HG03097 (cell line): ENCODE measurements around the gene ZNF580.

Experiments used
- ATAC-seq: cut with Tn5 transposase; IDR thresholded peaks from one replicate; pipeline ENCODE4 v1.9.1; 2021; ENCODE audit not compliant: unreplicated experiment, low FRiP score

The ZNF580 gene

GRCh38 chr19:55640577-55641425 is at the start of gene ZNF580:
ZNF580 (plus strand) TSS chr19:55641002; CDS start chr19:55642509, 1,507 bp downstream.
- no peak for ATAC-seq

GRCh38 chr19:55591555-55591954 is 49.2 kb upstream of the ZNF580 start:
- no peak for ATAC-seq

DNA sequence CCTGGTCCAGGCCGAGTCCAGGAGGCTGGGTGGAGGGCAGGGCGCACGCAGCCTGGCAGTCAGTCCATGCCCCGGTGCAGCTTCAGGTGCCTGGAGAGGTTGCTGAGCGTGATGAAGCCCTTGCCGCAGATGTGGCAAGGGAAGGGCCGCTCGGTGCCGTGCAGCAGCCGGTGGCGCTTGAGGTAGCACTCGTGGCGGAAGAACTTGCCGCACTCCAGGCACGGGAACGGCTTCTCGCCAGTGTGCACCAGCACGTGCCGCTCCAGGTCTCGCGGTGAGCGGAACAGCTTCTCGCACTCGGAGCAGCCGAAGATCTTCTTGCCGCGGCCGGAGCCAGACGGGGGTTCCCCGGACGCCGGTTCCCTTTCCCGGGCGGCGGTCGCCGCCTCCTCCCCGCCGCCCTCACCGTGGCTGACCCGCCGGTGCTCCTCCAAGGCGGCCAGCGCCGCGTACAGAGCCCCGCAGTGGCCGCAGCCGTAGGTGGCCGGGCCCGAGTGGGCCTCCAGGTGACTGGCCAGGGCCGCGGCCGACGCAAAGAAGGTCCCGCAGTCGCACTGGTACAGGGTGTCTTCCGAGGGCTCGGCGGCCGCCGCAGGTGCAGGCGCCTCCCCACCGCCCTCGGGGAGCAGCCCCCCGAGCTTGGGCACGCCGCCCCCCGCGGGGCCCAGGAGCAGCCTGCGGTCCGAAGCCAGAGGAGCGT is 48.3 kb upstream of the ZNF580 start:
- no peak for ATAC-seq

DNA sequence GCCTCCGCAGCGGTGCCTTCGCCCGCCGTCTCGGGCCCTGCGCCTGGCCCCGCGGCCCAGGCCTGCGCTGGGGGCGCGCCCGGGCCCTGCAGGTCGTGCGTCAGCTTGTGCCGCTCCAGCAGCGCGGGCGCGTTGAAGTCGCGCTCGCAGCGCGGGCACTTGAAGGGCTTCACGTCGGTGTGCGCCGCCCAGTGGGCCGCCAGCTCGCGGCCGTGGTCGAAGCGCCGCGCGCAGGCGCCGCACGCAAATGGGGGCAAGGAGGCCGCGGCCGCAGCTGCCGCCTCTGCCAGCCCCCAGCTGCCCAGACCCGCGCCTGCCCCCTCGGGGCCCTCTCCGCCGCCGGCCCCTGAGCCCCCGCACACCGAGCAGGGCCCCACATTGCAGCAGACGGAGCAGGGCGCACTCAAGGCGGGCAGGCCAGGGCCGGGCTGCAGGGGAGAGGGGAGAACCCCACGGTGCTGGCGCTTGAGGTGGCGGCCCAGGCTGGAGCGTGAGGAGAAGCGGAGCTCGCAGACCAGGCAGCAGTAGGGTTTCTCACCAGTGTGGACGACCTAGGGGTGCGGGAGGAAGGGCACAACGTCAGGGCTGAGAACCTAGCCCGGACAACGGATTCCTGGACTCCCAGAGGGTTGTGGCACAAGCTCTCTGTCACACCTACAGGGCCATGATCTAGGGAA is 47.6 kb upstream of the ZNF580 start:
- ATAC-seq: no peak

DNA sequence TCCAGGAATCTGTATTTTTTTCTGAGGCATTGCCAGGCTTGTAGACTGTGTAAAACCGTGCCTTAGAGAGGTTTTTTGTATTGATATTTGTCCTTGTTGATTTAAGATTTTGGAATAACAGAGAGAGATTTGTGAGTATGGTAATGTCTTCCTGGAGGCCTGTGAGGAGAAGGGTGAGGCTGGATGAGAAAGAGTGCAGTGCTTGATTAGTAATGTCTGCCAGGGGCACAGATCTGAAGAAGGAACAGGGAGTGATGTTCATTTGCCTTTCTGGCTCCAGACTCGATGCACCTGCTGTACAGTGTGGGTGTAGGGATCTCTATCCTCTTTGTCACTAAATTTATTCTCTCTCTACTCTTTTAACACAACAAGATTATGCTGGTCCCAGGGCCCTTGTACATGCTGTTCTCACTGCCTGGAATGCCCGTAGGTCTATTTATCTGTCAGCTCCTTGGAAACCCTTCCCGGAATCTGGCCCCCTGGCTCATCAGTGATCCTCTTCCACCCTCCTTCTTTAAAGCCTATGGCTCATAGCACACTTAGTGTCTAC is 45.7 kb upstream of the ZNF580 start:
- ATAC-seq: no peak

DNA sequence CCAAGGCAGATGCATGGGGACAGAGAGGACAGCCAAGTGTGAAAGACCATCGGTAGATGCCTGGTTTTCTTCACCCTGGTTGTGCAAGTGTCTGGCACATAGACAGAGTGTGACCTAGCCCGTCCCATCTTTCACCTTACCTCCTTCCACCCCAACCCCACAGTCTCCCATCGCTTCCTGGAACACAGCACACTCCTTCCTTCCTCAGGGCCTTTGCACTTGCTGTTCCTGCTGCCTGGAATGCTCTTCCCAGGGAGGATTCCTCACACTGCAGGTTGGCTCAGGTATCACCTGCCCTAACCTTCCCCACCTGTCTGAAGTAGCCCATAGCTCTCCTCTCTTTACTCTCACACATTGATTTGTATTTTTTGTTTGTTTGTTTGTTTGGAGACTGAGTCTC is 44.5 kb upstream of the ZNF580 start:
- no peak for ATAC-seq

- no peak for ATAC-seq
Measured at GRCh38 chr19:55597501-55597921, 43.3 kb upstream of the ZNF580 start.

GRCh38 chr19:55598034-55598433 is 42.8 kb upstream of the ZNF580 start:
- ATAC-seq: no peak

DNA sequence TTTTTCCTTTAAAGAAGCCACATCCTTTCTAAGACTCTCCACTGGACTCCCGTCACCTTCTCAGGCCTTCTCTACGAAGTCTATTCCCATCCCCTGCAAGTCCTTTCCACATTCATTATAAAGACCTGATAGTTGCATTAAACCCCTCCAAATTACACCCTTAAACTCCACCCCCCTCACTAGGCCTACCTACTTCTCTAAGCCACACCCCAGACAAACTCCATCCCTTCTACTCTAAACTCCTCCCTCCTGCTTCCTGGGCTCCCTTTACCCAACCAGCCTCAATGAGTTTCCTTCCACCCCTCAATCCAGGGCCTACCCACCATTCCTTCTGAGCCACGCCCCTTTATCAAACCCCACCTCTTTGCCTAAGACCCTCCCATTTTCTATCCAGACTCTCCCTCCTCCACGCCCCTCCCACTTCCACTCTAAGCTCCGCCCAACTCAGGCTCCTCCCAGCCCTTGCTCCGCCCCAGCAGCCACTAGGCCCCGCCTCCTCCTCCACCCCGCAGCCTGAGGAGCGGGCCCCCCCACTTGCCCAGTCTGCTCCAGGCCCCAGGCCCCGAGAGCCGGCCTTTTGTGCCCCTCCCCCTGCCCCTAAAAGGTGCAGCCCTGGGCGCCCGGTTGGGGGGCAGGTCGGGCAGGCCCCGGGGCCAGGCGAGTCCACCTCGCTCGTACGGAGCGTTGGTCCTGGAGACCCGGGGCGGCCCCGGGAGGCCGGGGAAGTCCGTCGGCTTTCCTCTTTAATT is 41.9 kb upstream of the ZNF580 start:
- ATAC-seq: peak; percentile 45

DNA sequence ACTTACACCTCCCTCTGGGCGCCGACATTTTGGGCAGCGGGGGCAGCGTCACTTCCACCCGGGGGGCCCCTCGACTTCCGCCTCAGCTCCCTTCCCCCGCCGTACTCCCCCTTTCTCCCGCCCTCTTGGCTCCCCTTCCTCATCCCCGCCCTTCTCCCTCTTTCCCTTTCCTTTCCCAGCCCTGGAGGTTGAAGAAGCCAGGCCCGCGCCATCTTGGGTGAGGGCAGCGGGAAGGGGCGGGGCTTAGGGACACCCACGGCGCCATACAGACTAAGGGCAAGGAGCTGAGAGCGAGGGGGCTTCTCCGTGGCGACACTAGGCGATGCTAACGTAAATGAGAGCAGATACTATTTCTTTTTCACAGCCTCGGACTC is 41.3 kb upstream of the ZNF580 start, which contains the start of gene FIZ1:
TSS of gene FIZ1 (minus strand) at position 50 of the 374 bp plus-strand sequence. CDS start 1,652 bp downstream, outside the sequence.
- peak; percentile 48 for ATAC-seq

DNA sequence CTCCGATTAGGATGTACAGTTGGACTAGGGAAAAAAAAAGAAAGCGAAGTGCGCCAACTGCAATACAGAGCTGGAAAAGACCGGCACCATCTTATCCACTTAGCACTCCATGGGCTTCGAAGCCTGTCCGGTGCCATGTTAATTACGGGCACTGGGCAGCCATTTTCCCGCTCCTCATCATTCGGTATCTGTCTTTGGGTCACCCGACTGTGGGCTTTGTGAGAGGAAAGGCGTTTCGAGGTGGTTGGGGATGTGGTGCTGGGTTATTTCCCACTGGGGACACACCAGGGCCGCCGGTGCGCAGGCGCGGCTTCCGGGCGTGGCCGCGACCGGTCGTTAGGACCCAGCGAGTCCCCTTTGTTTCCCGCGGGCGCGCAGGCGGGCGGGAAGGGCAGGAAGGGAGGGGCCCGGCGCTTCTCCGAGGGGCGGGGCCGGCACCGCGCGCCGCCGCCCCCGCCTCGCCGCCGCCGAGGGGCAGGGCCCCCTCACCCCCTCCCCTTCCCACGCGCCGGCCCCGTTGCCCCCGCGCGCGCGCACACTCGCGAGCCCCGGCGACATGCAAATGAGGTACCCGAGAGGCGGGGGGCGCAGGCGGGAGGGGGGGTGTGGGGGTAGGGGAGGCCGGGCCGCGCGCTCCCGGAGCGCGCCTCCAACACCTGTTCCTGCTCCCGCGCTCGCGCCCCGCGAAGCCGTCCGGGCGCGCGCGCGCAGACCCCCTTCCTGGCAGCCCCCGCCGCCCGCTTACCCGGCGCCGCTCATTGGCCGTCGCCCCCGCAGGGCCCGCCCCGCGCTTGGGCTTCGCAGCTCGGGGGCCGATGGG is 40.8 kb upstream of the ZNF580 start, which contains the start of gene ZNF524:
TSS of gene ZNF524 (plus strand) at position 447 of the 820 bp plus-strand sequence. CDS start 1,825 bp downstream, outside the sequence.
- peak; percentile 41 for ATAC-seq

DNA sequence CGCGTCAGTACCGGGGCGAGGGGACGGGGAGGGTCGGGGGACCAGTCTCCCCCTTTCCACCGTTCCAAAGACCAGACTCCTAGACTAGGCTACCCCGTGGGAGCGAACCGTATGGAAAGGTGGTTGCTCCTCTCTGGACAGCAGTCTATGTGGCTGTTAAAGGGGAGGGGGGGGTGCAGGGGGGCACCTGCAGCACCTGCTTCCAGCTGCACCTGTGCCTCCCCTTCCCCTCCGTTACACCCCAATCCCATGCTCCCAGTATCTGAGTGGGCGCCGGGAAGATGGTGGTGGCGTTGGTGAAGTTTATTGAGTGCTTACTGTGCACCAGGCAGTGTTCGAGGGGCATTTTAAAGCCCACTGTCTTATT is 40.2 kb upstream of the ZNF580 start:
- ATAC-seq: no peak

- no peak for ATAC-seq
Measured at GRCh38 chr19:55601084-55601483, 39.7 kb upstream of the ZNF580 start.

DNA sequence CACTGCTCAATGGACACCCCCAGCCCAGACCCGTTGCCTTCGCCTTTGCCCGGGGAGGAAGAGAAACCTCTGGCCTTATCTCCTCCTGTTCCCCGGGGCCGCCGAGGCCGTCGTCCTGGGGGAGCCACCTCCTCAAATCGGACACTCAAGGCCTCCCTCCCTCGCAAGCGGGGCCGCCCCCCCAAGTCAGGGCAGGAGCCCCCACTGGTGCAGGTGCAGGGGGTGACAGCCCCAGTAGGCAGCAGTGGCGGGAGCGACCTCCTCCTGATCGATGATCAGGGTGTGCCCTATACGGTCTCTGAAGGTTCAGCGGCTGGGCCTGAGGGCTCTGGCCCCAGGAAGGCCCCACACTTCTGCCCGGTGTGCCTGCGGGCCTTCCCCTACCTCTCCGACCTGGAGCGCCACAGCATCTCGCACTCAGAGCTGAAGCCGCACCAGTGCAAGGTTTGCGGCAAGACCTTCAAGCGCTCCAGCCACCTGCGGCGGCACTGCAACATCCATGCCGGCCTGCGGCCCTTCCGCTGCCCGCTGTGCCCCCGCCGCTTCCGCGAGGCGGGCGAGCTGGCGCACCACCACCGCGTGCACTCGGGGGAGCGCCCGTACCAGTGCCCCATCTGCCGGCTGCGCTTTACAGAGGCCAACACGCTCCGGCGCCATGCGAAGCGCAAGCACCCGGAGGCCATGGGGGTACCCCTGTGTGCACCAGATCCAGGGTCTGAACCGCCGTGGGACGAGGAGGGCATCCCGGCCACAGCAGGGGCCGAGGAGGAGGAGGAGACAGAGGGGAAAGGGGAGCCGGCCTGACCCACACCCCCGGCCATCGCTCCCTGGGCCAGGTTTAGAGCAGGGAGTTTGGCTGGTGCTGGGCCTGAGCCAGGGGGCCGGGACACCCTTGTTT is 38.4 kb upstream of the ZNF580 start:
- no peak for ATAC-seq

DNA sequence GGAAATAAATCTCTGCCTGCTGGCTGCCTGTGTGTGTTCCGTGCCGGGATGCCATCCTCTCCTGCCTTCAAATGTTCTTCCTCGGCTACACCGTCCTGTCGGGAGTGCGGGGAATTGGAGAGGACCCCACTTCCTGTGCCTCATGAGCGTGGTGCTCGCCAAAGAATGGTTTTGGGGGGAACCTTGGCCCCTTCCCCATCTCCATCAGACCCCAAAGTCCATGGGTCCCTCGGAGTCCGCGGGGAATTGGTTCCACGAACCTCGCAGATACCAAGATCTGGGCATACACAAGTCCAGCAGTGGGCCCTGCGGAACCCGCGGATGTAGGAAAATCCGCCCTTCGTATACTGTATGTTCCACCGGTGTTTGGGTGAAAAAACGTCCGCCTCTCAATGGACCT is 37.7 kb upstream of the ZNF580 start:
- ATAC-seq: no peak

DNA sequence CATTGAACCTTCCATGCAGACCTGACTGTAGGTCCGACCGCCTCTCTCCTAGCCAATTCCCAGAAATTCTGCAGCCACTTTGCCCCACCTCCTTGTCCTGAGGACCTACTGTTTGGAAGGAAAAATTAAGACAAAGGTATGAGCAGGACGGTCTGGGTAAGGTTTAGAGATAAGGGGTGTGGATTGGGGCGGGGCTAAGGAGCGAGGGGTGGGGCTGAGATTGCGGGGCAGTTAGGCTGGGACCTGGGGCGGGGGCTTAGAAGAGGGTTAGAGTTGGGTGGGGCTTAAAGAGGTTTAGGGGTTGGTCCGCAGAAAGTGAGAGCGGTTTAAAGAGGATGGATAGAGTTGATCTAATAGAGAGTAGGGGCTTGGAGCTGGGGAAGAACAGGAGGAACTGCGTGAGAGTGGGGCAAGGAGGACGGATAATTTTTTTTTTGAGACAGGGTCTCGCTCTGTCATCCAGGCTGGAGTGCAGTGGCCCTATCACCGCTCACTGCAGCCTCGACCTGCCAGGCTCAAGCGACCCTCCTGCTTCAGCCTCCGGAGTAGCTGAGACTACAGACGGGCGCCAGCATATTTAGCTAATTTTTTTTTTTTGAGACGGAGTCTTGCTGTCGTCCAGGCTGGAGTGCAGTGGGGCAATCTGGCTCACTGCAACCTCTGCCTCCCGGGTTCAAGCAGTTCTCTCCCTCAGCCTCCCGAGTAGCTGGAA is 37.1 kb upstream of the ZNF580 start:
- no peak for ATAC-seq

DNA sequence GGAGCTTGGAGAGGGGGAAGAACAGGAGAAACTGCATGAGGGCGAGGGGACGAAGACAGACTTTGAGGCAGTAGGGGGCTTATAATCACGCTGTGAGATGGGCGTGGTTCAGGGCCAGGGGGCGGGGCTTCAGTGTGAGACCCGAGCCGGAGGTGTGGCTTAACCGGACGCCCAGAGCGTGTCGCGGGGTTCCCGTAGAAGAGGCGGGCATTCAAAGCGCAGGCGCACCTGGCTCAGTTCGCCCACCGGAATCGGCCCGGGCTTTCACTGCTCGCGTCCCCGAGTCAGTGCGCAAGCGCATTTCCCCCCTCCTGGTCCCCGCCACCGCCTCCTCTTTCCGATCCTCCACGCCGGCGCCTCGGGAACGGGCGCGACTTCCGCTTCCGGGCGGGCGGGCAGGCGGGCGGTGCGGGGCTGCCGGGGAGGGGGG is 35.6 kb upstream of the ZNF580 start:
- peak; percentile 64 for ATAC-seq
